ENCODE measurements around the gene SYCE3. TPM values are rescaled to one million over a fixed set of nuclear protein-coding genes. Genes with fewer than 3 reads are reported as not detected.

Gene SYCE3
- total RNA-seq, 1 donor from 2014 or later = not detected

- Histone ChIP-seq H3K9ac (no peak overlapping the region), H3K79me2 (ENCODE audit: low read depth) (no peaks in the 10 kb centered on the region), H3K4me2 (no peak overlapping the region), H3K4me3 (no peak overlapping the region), H3F3A (ENCODE audit: low read depth) (peaks cover 6% of the 10 kb centered on the region), H3K4me1 (no peaks in the 10 kb centered on the region), H3K27ac (no peak overlapping the region), H3K9me3 (ENCODE audit: low read depth) (no peaks in the 10 kb centered on the region), H2AFZ (replicated peaks) (no peak overlapping the region), H4K20me1 (ENCODE audit: low read depth) (no peaks in the 10 kb centered on the region), H3K36me3 (no peaks in the 10 kb centered on the region), H3K27me3 (peaks cover 34% of the 10 kb centered on the region)
- Mint-ChIP-seq H3K4me3 (no peak overlapping the region), H3K27ac (no peak overlapping the region), H3K4me1 (no peaks in the 10 kb centered on the region), H3K9me3 (no peaks in the 10 kb centered on the region), H3K27me3 (ENCODE audit: insufficient read depth, low read depth) (peaks cover 12% of the 10 kb centered on the region), H3K36me3 (no peaks in the 10 kb centered on the region)
- DNase-seq (ENCODE audit: low spot score) = no peak
- TF ChIP-seq EZH2 (IDR thresholded peaks at IDR 0.05) (no peak), EZH2phosphoT487 (IDR thresholded peaks at IDR 0.05) (no peak)
- TF ChIP-seq, protein P1, sequence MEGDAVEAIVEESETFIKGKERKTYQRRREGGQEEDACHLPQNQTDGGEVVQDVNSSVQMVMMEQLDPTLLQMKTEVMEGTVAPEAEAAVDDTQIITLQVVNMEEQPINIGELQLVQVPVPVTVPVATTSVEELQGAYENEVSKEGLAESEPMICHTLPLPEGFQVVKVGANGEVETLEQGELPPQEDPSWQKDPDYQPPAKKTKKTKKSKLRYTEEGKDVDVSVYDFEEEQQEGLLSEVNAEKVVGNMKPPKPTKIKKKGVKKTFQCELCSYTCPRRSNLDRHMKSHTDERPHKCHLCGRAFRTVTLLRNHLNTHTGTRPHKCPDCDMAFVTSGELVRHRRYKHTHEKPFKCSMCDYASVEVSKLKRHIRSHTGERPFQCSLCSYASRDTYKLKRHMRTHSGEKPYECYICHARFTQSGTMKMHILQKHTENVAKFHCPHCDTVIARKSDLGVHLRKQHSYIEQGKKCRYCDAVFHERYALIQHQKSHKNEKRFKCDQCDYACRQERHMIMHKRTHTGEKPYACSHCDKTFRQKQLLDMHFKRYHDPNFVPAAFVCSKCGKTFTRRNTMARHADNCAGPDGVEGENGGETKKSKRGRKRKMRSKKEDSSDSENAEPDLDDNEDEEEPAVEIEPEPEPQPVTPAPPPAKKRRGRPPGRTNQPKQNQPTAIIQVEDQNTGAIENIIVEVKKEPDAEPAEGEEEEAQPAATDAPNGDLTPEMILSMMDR (IDR thresholded peaks at IDR 0.05) = no peak
Observed at GRCh38 chr22:50547263-50547985, 15.3 kb downstream of the SYCE3 start.

- peaks cover 14% of the 10 kb centered on the region for H3K27me3 Mint-ChIP-seq (ENCODE audit: insufficient read depth, low read depth)
- no peaks in the 10 kb centered on the region for H3K79me2 ChIP-seq (ENCODE audit: low read depth)
- H3K4me2 ChIP-seq = no peak overlapping the region
- no peaks in the 10 kb centered on the region for H3K36me3 Mint-ChIP-seq
- no peak overlapping the region for H2AFZ ChIP-seq (replicated peaks)
- TF ChIP-seq, protein P1 (IDR thresholded peaks at IDR 0.05) = no peak
- TF ChIP-seq EZH2 (IDR thresholded peaks at IDR 0.05) (no peak), EZH2phosphoT487 (IDR thresholded peaks at IDR 0.05) (no peak)
- H3K4me1 ChIP-seq = no peaks in the 10 kb centered on the region
- H3K27me3 ChIP-seq = peaks cover 34% of the 10 kb centered on the region
- no peak overlapping the region for H3K27ac ChIP-seq
- no peaks in the 10 kb centered on the region for H3K4me1 Mint-ChIP-seq
- no peak for DNase-seq (ENCODE audit: low spot score)
- H3K4me3 ChIP-seq = no peak overlapping the region
- no peaks in the 10 kb centered on the region for H3K36me3 ChIP-seq
- H3K9me3 Mint-ChIP-seq = no peaks in the 10 kb centered on the region
- peaks cover 9% of the 10 kb centered on the region for H3F3A ChIP-seq (ENCODE audit: low read depth)
- H3K27ac Mint-ChIP-seq = no peak overlapping the region
- no peak overlapping the region for H3K9ac ChIP-seq
- H3K4me3 Mint-ChIP-seq = no peak overlapping the region
- H3K9me3 ChIP-seq (ENCODE audit: low read depth) = no peaks in the 10 kb centered on the region
- no peaks in the 10 kb centered on the region for H4K20me1 ChIP-seq (ENCODE audit: low read depth)
Observed at GRCh38 chr22:50546326-50547262, 16.1 kb downstream of the SYCE3 start.

GRCh38 chr22:50545522-50546325, 17.0 kb downstream of the SYCE3 start, which contains the start of gene KLHDC7B:
Gene KLHDC7B (plus strand): TSS chr22:50545899. CDS start chr22:50546244, 345 bp downstream.
- Mint-ChIP-seq H3K4me1 (no peaks in the 10 kb centered on the region), H3K27ac (no peak within 1 kb of the TSS), H3K9me3 (no peaks in the 10 kb centered on the region), H3K4me3 (no peak within 1 kb of the TSS), H3K36me3 (no peaks in the 10 kb centered on the region), H3K27me3 (ENCODE audit: insufficient read depth, low read depth) (peaks cover 14% of the 10 kb centered on the region)
- peaks cover 14% of the 10 kb centered on the region for H3F3A ChIP-seq (ENCODE audit: low read depth)
- H2AFZ ChIP-seq (replicated peaks) = no peak within 1 kb of the TSS
- H3K27ac ChIP-seq = no peak within 1 kb of the TSS
- peaks cover 34% of the 10 kb centered on the region for H3K27me3 ChIP-seq
- no peaks in the 10 kb centered on the region for H3K36me3 ChIP-seq
- no peaks in the 10 kb centered on the region for H3K79me2 ChIP-seq (ENCODE audit: low read depth)
- no peaks in the 10 kb centered on the region for H3K9me3 ChIP-seq (ENCODE audit: low read depth)
- no peak for DNase-seq (ENCODE audit: low spot score)
- H3K9ac ChIP-seq = no peak within 1 kb of the TSS
- no peaks in the 10 kb centered on the region for H3K4me1 ChIP-seq
- TF ChIP-seq EZH2 (IDR thresholded peaks at IDR 0.05) (no peak), EZH2phosphoT487 (IDR thresholded peaks at IDR 0.05) (no peak)
- TF ChIP-seq, protein P1 (IDR thresholded peaks at IDR 0.05) = no peak
- H4K20me1 ChIP-seq (ENCODE audit: low read depth) = no peaks in the 10 kb centered on the region
- no peak within 1 kb of the TSS for H3K4me2 ChIP-seq
- H3K4me3 ChIP-seq = no peak within 1 kb of the TSS
